Mucosa of rectum (tissue), 2 donors: ENCODE data around the gene MUC2.

Experiments
- H3K27ac ChIP-seq, 2 donors: one replicate each; pipeline ENCODE4 v1.7.0; 2013; ENCODE audit warnings: inconsistent platforms in 2 of 2, low read depth in 2 of 2, low read length in 2 of 2
- H3K27me3 ChIP-seq, 2 donors: one replicate each; pipeline ENCODE4 v1.7.0; 2013; ENCODE audit warnings: low read length in 2 of 2; ENCODE audit not compliant: control insufficient read depth in 2 of 2, insufficient read depth in 2 of 2
- H3K36me3 ChIP-seq, 2 donors: one replicate each; pipeline ENCODE4 v1.7.0; 2013; ENCODE audit warnings: low read length in 2 of 2; ENCODE audit not compliant: control insufficient read depth in 2 of 2, insufficient read depth in 2 of 2
- H3K4me1 ChIP-seq, 2 donors: one replicate each; pipeline ENCODE4 v1.7.0; 2013; ENCODE audit warnings: low read length in 2 of 2, mild to moderate bottlenecking in 1 of 2; ENCODE audit not compliant: control insufficient read depth in 2 of 2, insufficient read depth in 2 of 2
- H3K4me3 ChIP-seq, 2 donors: one replicate each; pipeline ENCODE4 v1.7.0; 2013; ENCODE audit warnings: low read length in 2 of 2
- H3K9ac ChIP-seq, 2 donors: one replicate each; pipeline ENCODE4 v1.7.0; 2013; ENCODE audit warnings: low read length in 2 of 2, low read depth in 1 of 2, mild to moderate bottlenecking in 1 of 2
- H3K9me3 ChIP-seq, 2 donors: one replicate each; pipeline ENCODE4 v1.7.0; 2013; ENCODE audit warnings: low read length in 2 of 2; ENCODE audit not compliant: control insufficient read depth in 2 of 2
- donor health status: healthy.
- donor health status: Normal muscosa, but diverticular disease.

The MUC2 gene

DNA sequence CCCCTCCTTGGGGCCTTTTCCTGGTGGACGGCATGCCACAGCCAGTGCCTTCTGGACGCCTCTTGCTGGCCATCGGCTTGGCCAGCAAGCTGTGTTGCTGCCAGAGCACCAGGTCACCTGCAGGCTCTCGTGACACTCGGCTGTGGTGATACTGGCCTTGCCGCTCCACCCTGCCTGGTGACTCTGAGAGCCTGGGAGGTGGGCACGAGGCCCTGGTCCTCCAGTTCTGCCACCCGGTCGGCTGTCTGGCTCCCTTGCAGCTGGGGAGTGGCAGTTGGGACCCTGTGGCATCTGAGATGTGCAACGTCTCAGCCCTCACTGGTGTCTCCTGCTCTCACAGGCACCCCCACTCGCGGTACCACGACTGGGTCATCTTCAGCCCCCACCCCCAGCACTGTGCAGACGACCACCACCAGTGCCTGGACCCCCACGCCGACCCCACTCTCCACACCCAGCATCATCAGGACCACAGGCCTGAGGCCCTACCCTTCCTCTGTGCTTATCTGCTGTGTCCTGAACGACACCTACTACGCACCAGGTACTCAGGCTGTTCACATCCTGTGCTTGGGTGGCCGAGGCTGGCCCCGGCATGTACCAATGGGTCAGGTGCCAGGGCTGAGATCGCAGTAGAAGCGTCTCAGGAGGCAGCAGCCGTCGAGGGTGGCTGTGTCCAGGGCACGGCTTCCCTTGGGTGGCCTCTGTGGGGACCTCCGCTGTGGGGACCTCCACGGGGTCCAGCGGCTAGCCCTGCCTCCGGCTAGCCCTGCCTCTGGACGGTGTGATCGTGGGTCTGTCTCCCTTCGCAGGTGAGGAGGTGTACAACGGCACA, 26.0 kb downstream of the MUC2 start:
- H3K9me3 ChIP-seq: no peaks in the 10 kb centered on the region
- no peak overlapping the region for H3K4me3 ChIP-seq
- no peaks in the 10 kb centered on the region for H3K27me3 ChIP-seq
- peaks cover 4% of the 10 kb centered on the region in 2 donors for H3K4me1 ChIP-seq
- H3K36me3 ChIP-seq: peaks cover 0 to 13% of the 10 kb centered on the region in 2 donors
- H3K27ac ChIP-seq: no peak overlapping the region
- no peak overlapping the region for H3K9ac ChIP-seq

- H3K9me3 ChIP-seq: no peaks in the 10 kb centered on the region
- H3K27ac ChIP-seq: no peak overlapping the region
- H3K27me3 ChIP-seq: no peaks in the 10 kb centered on the region
- H3K9ac ChIP-seq: peak overlapping the region in 1 of 2 donors; percentile 6
- H3K4me3 ChIP-seq: no peak overlapping the region
- peaks cover 4% of the 10 kb centered on the region in 2 donors for H3K4me1 ChIP-seq
- peaks cover 0 to 13% of the 10 kb centered on the region in 2 donors for H3K36me3 ChIP-seq
Measured at GRCh38 chr11:1101318-1102089, 26.8 kb downstream of the MUC2 start.

DNA sequence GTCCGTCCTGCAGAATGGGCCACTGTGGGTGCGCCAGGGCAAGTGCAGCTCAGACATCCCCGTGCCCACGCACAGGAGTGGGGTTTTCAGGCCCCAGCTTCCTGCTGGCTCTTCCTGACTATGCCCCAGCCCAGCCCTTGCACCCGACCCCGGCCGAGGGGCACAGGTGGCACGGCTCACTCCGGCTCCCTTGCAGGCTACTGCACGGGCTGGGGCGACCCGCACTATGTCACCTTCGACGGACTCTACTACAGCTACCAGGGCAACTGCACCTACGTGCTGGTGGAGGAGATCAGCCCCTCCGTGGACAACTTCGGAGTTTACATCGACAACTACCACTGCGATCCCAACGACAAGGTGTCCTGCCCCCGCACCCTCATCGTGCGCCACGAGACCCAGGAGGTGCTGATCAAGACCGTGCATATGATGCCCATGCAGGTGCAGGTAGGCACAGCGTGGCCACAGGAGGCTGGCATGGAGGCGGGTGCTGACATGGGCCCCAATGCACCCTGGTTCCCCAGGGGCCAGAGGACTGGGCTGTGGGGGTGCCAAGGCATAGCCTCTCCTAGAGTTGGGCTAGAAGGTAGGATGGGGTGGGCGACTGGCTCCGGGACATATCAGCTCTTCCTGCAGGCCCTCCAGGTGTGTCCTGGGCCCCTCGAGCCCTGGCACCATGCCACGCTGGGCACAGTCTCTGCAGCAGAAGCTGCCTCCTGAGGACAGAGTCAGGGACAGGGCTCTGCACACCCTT, 27.7 kb downstream of the MUC2 start:
- Histone ChIP-seq H3K27me3 (no peaks in the 10 kb centered on the region), H3K4me3 (no peak overlapping the region), H3K4me1 (peaks cover 4% of the 10 kb centered on the region in 2 donors), H3K9ac (no peak overlapping the region), H3K27ac (no peak overlapping the region), H3K9me3 (no peaks in the 10 kb centered on the region), H3K36me3 (peaks cover 0 to 20% of the 10 kb centered on the region in 2 donors)

DNA sequence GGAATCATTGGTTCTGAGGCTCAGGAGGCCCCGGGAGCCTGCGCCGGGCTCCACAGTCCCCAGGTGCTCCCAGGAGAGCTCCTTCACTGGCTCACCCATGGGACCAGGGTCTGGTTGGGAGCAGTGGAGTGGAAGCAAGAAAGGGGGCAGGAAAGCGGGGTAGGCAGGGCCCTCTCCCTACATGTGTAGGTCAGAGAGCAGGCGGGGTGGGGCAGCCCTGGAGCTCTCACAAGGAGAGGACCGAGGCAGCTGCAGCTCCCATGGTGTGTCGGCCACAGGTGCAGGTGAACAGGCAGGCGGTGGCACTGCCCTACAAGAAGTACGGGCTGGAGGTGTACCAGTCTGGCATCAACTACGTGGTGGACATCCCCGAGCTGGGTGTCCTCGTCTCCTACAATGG, 28.3 kb downstream of the MUC2 start:
- no peaks in the 10 kb centered on the region for H3K9me3 ChIP-seq
- H3K4me3 ChIP-seq: no peak overlapping the region
- peaks cover 4% of the 10 kb centered on the region in 2 donors for H3K4me1 ChIP-seq
- peaks cover 0 to 20% of the 10 kb centered on the region in 2 donors for H3K36me3 ChIP-seq
- no peak overlapping the region for H3K27ac ChIP-seq
- H3K27me3 ChIP-seq: no peaks in the 10 kb centered on the region
- no peak overlapping the region for H3K9ac ChIP-seq

DNA sequence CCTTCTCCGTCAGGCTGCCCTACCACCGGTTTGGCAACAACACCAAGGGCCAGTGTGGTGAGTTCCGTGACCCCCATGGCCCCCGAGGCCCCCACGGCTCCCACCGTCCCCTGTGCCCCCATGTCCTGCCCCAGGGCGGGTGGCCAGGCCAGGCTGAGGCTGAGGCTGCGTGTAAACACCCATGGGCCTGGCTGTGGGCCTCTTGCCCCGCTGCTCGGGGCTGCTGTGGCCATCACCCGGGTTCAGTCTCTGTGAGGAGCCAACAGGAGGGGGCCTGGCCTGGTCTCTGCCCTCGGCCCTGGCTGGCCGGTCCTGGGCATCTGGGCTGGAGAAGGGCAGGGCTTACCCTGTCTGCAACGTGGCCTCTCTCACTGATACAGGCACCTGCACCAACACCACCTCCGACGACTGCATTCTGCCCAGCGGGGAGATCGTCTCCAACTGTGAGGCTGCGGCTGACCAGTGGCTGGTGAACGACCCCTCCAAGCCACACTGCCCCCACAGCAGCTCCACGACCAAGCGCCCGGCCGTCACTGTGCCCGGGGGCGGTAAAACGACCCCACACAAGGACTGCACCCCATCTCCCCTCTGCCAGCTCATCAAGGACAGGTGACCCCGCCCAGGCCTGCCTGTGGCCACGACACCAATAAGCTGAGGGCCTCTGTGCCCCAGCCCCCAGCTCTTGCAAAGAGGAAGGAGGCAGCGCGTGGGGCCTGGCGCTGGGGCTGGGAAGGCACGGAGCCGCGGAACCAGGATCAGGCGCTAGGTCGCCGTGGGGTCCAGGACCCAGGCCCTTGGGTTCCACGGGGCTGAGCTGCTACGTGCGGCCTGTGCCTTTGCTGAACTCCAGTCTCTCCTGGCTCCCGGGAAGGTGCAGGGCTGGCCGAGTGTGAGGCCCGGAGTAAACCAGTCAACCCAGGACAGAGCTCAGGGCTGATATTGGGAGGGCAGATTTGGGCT, 29.0 kb downstream of the MUC2 start:
- Histone ChIP-seq H3K4me1 (peaks cover 4% of the 10 kb centered on the region in 2 donors), H3K9me3 (no peaks in the 10 kb centered on the region), H3K27me3 (no peaks in the 10 kb centered on the region), H3K9ac (no peak overlapping the region), H3K27ac (no peak overlapping the region), H3K36me3 (peaks cover 0 to 20% of the 10 kb centered on the region in 2 donors), H3K4me3 (no peak overlapping the region)

DNA sequence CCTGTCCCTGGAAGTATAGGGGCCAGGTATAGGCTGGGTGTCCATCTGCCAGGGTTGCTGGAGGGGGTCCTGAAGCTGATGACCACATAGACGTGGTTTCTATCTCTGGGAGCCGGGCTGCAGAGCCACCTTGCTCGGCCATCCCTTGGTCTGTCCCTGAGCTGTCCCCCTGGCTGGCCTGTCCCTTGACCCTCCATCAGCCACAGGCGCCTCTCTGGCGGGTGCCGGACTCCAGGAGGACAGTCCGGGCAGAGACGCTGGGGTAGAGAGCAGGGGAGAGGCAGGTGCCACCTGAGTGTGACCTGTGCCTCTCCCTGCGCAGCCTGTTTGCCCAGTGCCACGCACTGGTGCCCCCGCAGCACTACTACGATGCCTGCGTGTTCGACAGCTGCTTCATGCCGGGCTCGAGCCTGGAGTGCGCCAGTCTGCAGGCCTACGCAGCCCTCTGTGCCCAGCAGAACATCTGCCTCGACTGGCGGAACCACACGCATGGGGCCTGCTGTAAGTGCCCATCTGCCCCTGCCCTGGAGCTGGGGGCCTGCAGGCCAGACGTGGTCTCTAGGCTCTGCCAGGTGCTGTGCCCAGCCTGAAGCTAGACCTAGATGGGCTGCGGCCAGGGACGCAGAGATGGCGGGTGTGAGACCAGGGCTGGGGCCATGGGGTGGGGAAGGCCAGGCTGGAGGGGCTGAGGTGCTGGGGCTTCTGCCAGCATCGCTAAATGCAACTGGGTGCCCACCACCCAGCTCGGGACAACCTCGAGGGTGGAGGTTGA, 29.9 kb downstream of the MUC2 start:
- Histone ChIP-seq H3K36me3 (peaks cover 0 to 18% of the 10 kb centered on the region in 2 donors), H3K27ac (no peak overlapping the region), H3K4me3 (no peak overlapping the region), H3K4me1 (peaks cover 4% of the 10 kb centered on the region in 2 donors), H3K9ac (no peak overlapping the region), H3K27me3 (no peaks in the 10 kb centered on the region), H3K9me3 (no peaks in the 10 kb centered on the region)

DNA sequence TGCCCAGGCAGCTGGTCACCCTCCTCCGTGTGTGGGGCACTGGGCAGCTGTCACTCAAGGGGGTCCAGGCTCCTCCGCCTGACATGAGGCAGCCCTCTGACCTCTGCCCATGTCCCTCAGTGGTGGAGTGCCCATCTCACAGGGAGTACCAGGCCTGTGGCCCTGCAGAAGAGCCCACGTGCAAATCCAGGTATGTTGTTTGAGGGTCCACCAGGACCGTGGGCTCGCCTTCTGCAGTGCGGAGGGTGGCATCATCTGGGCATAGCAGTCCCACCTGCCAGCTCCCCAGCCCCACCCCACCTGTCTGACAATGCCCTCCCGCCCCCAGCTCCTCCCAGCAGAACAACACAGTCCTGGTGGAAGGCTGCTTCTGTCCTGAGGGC, 30.5 kb downstream of the MUC2 start:
- Histone ChIP-seq H3K27me3 (no peaks in the 10 kb centered on the region), H3K9me3 (no peaks in the 10 kb centered on the region), H3K36me3 (peaks cover 0 to 14% of the 10 kb centered on the region in 2 donors), H3K9ac (no peak overlapping the region), H3K4me3 (no peak overlapping the region), H3K4me1 (peaks cover 4% of the 10 kb centered on the region in 2 donors), H3K27ac (no peak overlapping the region)

GRCh38 chr11:1106387-1106786, 31.7 kb downstream of the MUC2 start:
- H3K4me3 ChIP-seq: no peak overlapping the region
- no peaks in the 10 kb centered on the region for H3K27me3 ChIP-seq
- H3K4me1 ChIP-seq: no peaks in the 10 kb centered on the region
- no peak overlapping the region for H3K27ac ChIP-seq
- no peak overlapping the region for H3K9ac ChIP-seq
- H3K9me3 ChIP-seq: no peaks in the 10 kb centered on the region
- peaks cover 0 to 13% of the 10 kb centered on the region in 2 donors for H3K36me3 ChIP-seq
